ENCODE results near the gene ZNHIT2.
"Not testable (repeated sequence)": the region's sequence is repeated elsewhere in the genome, so short reads cannot be mapped to it uniquely, and the experiment has no call there.

Gene ZNHIT2

DNA sequence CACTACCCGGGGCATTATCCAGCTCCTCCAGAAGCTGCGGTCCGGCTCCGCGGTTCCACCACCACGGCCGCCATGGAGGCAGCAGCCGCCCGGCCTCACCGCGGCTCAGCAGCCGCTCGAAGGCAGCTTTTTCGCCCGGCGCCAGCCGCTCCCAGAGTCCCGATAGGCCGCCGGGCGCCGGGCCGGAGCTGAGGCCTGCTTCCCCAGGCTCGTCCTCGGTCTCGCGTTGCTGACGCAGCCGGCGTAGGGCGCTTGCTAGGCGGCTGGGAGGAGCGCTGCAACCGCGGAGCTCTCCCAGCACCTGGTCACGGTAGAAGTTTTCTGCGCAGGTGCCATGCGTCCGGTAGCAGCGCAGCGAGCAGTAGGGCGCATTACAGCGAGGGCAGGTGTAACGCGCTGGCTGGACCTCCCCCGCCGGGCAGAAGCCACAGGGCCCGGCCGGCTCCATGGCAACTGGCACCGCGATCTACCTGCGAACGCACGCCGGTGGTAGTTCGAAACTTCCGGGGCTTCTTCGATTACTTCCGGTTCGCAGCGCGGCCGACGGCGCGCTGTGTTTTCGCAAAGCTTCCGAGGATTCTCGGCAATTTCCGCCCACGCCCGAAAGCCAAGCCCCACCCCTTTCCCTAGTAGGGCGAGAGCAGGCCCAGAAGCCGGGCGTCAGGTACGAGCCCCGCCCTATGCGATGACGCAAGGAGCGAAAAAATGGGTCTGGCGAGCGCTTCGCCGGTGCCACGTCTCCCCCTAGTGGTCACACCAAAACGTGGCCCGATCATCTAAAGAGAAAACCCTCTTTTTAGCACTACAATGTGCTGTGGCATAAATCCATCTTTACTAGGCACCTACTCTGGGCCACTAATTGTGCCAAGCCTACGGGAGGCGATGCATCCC is at the start of gene ZNHIT2:
Gene ZNHIT2, minus strand, starts transcription at position 496 of the 891 bp plus-strand sequence. Its CDS starts 48 bp downstream, at position 448.
- peak; percentile 100 for DNase-seq (ENCODE audit: low read depth, low spot score)

DNA sequence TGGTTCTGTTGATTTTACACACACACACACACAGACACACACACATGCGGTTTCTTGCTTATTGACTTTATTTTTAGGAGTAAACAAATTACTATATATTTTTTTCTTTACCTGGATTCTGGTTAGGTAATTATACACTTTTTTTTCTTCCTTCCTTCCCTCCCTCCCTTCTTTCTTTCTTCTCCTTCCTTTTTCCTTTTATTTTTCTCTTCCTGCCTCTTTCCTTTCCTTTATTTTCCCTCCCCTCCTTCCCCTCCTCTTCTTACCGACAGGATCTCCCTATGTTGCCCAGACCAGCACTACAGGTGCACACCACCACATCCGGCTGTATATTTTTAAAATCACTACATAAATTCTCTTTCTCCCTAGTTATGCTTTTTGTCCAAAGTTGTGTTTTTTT is 49.4 kb upstream of the ZNHIT2 start:
- DNase-seq (ENCODE audit: low read depth, low spot score): no peak

- DNase-seq (ENCODE audit: low read depth, low spot score): no peak
Measured at GRCh38 chr11:65165410-65166317, 48.2 kb upstream of the ZNHIT2 start.

- DNase-seq (ENCODE audit: low read depth, low spot score): no peak
Measured at GRCh38 chr11:65163684-65164083, 46.2 kb upstream of the ZNHIT2 start.

DNA sequence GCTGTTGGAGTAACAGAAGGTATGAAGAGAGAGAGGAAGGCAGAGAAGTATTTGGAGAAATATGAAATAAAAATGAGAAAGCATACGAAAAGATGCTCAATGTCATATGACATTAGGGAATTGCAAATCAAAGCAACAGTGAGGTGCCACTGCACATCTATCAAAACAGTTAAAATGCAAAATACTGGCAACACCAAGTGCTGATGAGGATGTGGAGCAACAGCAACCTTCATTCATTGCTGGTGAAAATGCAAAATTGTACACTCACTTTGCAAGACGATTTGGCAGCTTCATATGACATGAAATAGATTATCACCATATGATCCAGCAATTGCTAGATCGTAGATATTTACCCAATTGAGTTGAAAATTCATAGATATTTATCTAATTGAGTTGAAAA is 43.1 kb upstream of the ZNHIT2 start:
- DNase-seq (ENCODE audit: low read depth, low spot score): no peak

- no peak for DNase-seq (ENCODE audit: low read depth, low spot score)
Measured at GRCh38 chr11:65159012-65159411, 41.5 kb upstream of the ZNHIT2 start.

- DNase-seq (ENCODE audit: low read depth, low spot score): no peak
Measured at GRCh38 chr11:65157336-65157735, 39.8 kb upstream of the ZNHIT2 start.

DNA sequence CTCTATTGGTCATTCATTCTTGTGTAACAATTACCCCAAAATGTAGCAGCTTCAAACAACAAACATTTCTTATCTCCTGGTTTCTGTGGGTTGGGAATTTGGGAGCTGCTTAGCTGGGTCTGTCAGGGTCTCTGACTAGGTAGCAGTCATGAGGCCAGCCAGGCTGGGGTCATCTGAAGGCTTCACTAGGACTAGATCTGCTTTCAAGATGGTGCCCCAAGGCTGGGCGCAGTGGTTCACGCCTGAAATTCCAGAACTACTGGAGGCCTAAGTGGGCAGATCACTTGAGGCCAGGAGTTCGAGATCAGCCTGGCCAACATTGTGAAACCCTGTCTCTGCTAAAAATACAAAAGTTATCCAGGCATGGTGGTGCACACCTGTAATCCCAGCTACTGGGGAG is 39.4 kb upstream of the ZNHIT2 start:
- no peak for DNase-seq (ENCODE audit: low read depth, low spot score)

- DNase-seq (ENCODE audit: low read depth, low spot score): no peak
Measured at GRCh38 chr11:65156256-65156655, 38.8 kb upstream of the ZNHIT2 start.

GRCh38 chr11:65152122-65152521 is 34.6 kb upstream of the ZNHIT2 start:
- DNase-seq (ENCODE audit: low read depth, low spot score): no peak

DNA sequence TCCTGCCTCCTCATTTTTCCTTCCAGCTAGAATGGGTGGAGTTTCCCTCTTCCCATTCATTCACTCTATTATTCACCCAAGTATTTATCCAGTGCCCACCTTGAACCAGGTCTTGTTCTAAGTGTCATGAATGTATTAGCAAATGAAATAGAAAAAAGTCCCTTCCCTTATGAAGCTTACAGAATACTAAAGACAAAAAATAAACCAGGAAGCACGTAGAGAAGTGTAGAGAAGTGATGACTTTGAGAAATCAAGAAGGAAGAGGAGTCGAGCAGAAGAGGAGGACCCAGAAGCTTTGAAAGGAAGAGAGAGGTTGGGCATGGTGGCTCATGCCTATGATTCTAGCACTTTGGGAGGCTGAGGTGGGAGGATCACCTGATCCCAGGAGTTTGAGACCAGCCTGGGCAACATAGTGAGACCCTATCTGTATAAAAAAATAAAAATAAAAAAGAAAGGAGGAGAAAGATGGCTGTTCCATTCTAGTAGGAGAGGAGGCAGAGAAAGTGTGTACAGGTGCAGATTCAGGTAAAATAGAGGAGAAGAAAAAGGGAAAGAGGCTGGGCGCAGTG is 33.9 kb upstream of the ZNHIT2 start:
- DNase-seq (ENCODE audit: low read depth, low spot score): no peak

GRCh38 chr11:65150509-65151299 is 33.2 kb upstream of the ZNHIT2 start:
- no peak for DNase-seq (ENCODE audit: low read depth, low spot score)

DNA sequence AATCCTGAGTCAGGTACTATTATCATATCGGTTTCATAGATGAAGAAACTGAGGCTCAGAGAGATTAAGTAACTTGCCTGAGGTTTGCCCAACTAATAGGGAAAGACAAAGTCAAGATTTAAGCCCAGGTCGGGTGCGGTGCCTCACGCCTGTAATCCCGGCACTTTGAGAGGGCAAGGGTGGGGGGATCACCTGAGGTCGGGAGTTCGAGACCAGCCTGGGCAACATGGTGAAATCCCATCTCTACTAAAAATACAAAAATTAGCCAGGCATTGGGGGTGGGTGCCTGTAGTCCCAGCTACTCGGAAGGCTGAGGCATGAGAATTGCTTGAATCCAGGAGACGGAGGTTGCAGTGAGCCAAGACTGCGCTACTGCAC is 32.6 kb upstream of the ZNHIT2 start:
- not testable (repeated sequence) for DNase-seq (ENCODE audit: low read depth, low spot score)

- DNase-seq (ENCODE audit: low read depth, low spot score): no peak
Measured at GRCh38 chr11:65148657-65149056, 31.2 kb upstream of the ZNHIT2 start.

- DNase-seq (ENCODE audit: low read depth, low spot score): no peak
Measured at GRCh38 chr11:65147352-65148075, 30.0 kb upstream of the ZNHIT2 start.

GRCh38 chr11:65141896-65142494 is 24.5 kb upstream of the ZNHIT2 start:
- no peak for DNase-seq (ENCODE audit: low read depth, low spot score)

- no peak for DNase-seq (ENCODE audit: low read depth, low spot score)
Measured at GRCh38 chr11:65136515-65137096, 19.1 kb upstream of the ZNHIT2 start.

DNA sequence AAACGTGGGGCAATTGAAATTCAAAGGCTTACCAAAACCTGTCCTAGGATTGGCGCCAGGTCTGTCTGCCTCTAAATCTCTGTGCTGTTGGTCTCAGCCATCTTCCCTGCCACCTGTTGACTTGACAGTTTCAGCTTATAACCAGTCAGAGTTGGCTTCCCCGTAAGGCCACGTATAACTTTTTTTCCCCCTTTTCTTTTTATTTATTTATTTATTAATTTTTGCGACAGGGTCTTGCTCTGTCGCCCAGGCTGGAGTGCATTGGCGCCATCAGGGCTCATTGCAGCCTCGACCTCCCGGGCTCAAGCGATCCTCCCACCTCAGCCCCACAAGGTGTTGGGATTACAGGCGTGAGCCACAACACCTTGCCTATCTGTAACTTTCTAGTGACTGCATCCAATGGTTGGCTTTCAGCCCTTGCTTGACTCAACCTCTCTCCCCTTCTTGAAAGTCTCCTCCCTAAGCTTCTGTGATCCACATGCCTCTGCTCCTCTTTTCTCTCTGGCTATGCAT is 18.2 kb upstream of the ZNHIT2 start:
- no peak for DNase-seq (ENCODE audit: low read depth, low spot score)

DNA sequence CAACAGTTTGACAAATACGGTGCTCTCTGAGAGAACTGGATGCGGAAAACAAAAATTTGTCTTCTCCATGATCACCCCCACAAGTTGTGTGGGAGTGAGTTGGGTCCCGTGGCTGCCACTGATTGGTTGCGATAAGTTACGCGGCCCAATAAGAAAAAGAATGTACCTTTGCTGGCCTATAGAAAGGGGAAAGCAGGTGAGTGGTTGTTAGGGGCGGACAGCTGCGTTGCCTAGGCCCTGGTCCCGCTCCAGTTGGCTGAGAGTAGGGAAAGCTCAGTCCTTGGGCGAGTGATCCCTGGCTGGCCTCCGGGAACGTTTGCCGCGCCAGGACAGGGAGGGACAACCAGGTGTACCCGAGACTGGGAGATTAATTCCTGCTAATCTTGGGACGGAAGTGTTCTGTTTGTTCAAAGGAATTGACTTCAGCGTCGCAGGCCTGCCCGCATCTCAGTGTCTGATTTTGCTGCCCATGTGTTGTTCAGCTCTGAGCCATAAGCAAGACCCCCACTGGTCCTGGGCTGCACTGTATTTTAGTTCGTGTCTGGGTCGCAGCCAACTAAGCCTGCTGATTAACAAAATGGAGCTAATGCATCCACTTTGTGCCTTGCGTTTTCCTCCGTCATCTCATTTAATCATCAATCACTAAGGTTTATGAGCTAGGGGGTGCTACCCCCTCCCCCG is 17.6 kb upstream of the ZNHIT2 start:
- peak; percentile 65 for DNase-seq (ENCODE audit: low read depth, low spot score)

Measured in activated naive CD8-positive, alpha-beta T cell treated with anti-CD3 and anti-CD28 coated beads, Interleukin-2, amount 50 U/mL, for 16 hours (primary cell).